Neural progenitor cell (in vitro differentiated cells): ENCODE measurements around the gene SREBF2.

ENCODE experiments used
- EZH2 ChIP-seq: fragments of 200-600 bp; sonication (generic); IDR thresholded peaks from 2 replicates; pipeline ENCODE4 v1.6.1; 2017; ENCODE audit warnings: antibody characterized with exemption, mild to moderate bottlenecking, moderate library complexity
- TF ChIP-seq, protein P1 (sequence below): fragments of 200-600 bp; sonication (generic); IDR thresholded peaks from 2 replicates; pipeline ENCODE4 v1.5.1; 2017; ENCODE audit warnings: antibody characterized with exemption, mild to moderate bottlenecking

DNA sequence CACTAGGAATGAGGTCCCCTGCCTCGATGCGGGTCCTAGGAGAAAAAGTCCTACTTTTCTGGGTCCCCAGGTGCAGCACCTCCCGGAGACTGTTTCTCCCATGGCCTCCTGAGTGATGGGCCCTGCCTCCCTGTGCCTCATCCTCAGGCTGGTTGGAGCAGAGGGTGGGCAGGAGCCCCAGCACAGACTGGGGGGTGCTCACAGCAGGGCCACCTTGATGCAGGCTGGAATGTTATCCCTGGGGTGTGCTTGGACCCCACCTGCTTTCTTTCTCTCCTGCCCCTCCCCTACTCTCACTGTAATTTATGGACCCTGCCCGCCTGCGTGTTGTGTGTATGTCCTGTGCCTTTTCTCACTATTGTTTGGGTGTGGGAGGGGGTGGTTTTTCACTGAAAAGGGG is 73.9 kb downstream of the SREBF2 start:
- TF ChIP-seq, protein P1, sequence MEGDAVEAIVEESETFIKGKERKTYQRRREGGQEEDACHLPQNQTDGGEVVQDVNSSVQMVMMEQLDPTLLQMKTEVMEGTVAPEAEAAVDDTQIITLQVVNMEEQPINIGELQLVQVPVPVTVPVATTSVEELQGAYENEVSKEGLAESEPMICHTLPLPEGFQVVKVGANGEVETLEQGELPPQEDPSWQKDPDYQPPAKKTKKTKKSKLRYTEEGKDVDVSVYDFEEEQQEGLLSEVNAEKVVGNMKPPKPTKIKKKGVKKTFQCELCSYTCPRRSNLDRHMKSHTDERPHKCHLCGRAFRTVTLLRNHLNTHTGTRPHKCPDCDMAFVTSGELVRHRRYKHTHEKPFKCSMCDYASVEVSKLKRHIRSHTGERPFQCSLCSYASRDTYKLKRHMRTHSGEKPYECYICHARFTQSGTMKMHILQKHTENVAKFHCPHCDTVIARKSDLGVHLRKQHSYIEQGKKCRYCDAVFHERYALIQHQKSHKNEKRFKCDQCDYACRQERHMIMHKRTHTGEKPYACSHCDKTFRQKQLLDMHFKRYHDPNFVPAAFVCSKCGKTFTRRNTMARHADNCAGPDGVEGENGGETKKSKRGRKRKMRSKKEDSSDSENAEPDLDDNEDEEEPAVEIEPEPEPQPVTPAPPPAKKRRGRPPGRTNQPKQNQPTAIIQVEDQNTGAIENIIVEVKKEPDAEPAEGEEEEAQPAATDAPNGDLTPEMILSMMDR: no peak
- no peak for TF ChIP-seq EZH2
